ENCODE measurements around the gene CDX4.
"Not testable (repeated sequence)": the region's sequence is repeated elsewhere in the genome, so short reads cannot be mapped to it uniquely, and the experiment has no call there.

Gene CDX4

GRCh38 chrX:73446831-73447230 lies at the start of gene CDX4:
TSS of gene CDX4 (plus strand) at chrX:73447053. CDS start at chrX:73447254, 201 bp downstream.
- DNase-seq (ENCODE audit: low read depth in 2 of 2) = no peak

GRCh38 chrX:73398185-73398914 lies 48.5 kb upstream of the CDX4 start:
- DNase-seq (ENCODE audit: low read depth in 2 of 2) = no peak

- DNase-seq (ENCODE audit: low read depth in 2 of 2) = no peak
Observed at GRCh38 chrX:73400136-73400748, 46.6 kb upstream of the CDX4 start.

- DNase-seq (ENCODE audit: low read depth in 2 of 2) = no peak
Observed at GRCh38 chrX:73401591-73402266, 45.1 kb upstream of the CDX4 start.

- DNase-seq (ENCODE audit: low read depth in 2 of 2) = no peak
Observed at GRCh38 chrX:73412930-73413329, 33.9 kb upstream of the CDX4 start.

- no peak for DNase-seq (ENCODE audit: low read depth in 2 of 2)
Observed at GRCh38 chrX:73447311-73447794, 500 bp downstream of the CDX4 start.

- no peak for DNase-seq (ENCODE audit: low read depth in 2 of 2)
Observed at GRCh38 chrX:73448379-73448778, 1.5 kb downstream of the CDX4 start.

GRCh38 chrX:73455171-73455570 lies 8.3 kb downstream of the CDX4 start:
- no peak for DNase-seq (ENCODE audit: low read depth in 2 of 2)

- no peak for DNase-seq (ENCODE audit: low read depth in 2 of 2)
Observed at GRCh38 chrX:73457306-73457705, 10.5 kb downstream of the CDX4 start.

GRCh38 chrX:73468376-73468775 lies 21.5 kb downstream of the CDX4 start:
- DNase-seq (ENCODE audit: low read depth in 2 of 2) = no peak

GRCh38 chrX:73478961-73479360 lies 32.1 kb downstream of the CDX4 start:
- no peak for DNase-seq (ENCODE audit: low read depth in 2 of 2)

GRCh38 chrX:73481521-73481920 lies 34.7 kb downstream of the CDX4 start:
- DNase-seq (ENCODE audit: low read depth in 2 of 2) = no peak

GRCh38 chrX:73490661-73491060 lies 43.8 kb downstream of the CDX4 start:
- DNase-seq (ENCODE audit: low read depth in 2 of 2) = no peak

GRCh38 chrX:73492178-73492577 lies 45.3 kb downstream of the CDX4 start:
- DNase-seq (ENCODE audit: low read depth in 2 of 2) = not testable (repeated sequence)

Data from stimulated activated CD8-positive, alpha-beta memory T cell treated with anti-CD3 and anti-CD28 coated beads, Interleukin-2, amount 100 ng/mL, for 48 hours (primary cell).